ENCODE data around the gene TOR3A. TPM values are rescaled to one million over a fixed set of nuclear protein-coding genes. Genes with fewer than 3 reads are reported as not detected.
A peak's percentile ranks its signal among the peaks of the same experiment; 100 is the strongest.

The TOR3A gene
- total and polyA plus RNA-seq, 2 of the 8 experiments (the other 6 are each of a cell fraction or from before 2014, with no cell fraction given), result 15.3 to 21.4 TPM

DNA sequence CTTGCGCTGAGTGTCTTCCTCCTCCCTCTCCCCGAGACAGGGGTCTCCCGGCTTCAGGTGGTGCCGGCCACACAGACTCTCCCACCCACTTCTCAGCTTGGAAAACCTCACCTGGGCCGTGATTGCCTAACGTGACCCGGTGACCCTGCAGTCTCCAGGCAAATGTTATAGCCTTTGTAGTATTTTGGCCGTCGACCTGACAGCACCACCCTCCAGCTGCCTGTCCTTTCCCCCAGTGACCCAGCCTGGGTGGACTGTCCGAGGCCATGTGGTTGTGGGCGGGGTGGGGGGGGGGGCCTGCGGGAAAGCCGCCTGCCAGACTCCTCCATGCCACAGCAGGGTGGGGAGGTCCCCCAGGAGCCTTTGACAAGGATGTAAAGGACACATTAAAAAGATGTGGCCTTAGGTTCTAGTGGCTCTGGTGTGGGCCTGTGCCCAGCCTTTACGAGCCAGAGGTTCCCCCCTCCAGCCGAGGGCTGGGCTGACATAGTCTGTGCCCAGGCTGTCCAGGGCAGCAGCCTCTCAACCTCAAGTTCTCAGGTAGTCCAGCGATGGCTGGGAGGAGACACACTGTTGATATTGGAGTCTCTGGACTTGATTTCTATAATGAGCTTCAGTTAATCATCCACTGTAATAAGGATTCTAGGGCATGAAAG, 8.1 kb downstream of the TOR3A start (continued):
- TF ChIP-seq, protein P1, sequence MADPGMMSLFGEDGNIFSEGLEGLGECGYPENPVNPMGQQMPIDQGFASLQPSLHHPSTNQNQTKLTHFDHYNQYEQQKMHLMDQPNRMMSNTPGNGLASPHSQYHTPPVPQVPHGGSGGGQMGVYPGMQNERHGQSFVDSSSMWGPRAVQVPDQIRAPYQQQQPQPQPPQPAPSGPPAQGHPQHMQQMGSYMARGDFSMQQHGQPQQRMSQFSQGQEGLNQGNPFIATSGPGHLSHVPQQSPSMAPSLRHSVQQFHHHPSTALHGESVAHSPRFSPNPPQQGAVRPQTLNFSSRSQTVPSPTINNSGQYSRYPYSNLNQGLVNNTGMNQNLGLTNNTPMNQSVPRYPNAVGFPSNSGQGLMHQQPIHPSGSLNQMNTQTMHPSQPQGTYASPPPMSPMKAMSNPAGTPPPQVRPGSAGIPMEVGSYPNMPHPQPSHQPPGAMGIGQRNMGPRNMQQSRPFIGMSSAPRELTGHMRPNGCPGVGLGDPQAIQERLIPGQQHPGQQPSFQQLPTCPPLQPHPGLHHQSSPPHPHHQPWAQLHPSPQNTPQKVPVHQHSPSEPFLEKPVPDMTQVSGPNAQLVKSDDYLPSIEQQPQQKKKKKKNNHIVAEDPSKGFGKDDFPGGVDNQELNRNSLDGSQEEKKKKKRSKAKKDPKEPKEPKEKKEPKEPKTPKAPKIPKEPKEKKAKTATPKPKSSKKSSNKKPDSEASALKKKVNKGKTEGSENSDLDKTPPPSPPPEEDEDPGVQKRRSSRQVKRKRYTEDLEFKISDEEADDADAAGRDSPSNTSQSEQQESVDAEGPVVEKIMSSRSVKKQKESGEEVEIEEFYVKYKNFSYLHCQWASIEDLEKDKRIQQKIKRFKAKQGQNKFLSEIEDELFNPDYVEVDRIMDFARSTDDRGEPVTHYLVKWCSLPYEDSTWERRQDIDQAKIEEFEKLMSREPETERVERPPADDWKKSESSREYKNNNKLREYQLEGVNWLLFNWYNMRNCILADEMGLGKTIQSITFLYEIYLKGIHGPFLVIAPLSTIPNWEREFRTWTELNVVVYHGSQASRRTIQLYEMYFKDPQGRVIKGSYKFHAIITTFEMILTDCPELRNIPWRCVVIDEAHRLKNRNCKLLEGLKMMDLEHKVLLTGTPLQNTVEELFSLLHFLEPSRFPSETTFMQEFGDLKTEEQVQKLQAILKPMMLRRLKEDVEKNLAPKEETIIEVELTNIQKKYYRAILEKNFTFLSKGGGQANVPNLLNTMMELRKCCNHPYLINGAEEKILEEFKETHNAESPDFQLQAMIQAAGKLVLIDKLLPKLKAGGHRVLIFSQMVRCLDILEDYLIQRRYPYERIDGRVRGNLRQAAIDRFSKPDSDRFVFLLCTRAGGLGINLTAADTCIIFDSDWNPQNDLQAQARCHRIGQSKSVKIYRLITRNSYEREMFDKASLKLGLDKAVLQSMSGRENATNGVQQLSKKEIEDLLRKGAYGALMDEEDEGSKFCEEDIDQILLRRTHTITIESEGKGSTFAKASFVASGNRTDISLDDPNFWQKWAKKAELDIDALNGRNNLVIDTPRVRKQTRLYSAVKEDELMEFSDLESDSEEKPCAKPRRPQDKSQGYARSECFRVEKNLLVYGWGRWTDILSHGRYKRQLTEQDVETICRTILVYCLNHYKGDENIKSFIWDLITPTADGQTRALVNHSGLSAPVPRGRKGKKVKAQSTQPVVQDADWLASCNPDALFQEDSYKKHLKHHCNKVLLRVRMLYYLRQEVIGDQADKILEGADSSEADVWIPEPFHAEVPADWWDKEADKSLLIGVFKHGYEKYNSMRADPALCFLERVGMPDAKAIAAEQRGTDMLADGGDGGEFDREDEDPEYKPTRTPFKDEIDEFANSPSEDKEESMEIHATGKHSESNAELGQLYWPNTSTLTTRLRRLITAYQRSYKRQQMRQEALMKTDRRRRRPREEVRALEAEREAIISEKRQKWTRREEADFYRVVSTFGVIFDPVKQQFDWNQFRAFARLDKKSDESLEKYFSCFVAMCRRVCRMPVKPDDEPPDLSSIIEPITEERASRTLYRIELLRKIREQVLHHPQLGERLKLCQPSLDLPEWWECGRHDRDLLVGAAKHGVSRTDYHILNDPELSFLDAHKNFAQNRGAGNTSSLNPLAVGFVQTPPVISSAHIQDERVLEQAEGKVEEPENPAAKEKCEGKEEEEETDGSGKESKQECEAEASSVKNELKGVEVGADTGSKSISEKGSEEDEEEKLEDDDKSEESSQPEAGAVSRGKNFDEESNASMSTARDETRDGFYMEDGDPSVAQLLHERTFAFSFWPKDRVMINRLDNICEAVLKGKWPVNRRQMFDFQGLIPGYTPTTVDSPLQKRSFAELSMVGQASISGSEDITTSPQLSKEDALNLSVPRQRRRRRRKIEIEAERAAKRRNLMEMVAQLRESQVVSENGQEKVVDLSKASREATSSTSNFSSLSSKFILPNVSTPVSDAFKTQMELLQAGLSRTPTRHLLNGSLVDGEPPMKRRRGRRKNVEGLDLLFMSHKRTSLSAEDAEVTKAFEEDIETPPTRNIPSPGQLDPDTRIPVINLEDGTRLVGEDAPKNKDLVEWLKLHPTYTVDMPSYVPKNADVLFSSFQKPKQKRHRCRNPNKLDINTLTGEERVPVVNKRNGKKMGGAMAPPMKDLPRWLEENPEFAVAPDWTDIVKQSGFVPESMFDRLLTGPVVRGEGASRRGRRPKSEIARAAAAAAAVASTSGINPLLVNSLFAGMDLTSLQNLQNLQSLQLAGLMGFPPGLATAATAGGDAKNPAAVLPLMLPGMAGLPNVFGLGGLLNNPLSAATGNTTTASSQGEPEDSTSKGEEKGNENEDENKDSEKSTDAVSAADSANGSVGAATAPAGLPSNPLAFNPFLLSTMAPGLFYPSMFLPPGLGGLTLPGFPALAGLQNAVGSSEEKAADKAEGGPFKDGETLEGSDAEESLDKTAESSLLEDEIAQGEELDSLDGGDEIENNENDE (IDR thresholded peaks at IDR 0.05; ENCODE audit: insufficient replicate concordance, low read length), result no peak
- TF ChIP-seq CHD2 (IDR thresholded peaks at IDR 0.05; ENCODE audit: low read length) (no peak), USF2 (IDR thresholded peaks at IDR 0.05; ENCODE audit: low read length) (no peak), POLR2AphosphoS5 (IDR thresholded peaks at IDR 0.05; ENCODE audit: low read depth, low read length) (peak; percentile 37; the same call in 1 of the 2 replicates), MAFK (IDR thresholded peaks at IDR 0.05; ENCODE audit: low read depth, low read length) (no peak), NRF1 (IDR thresholded peaks at IDR 0.05; ENCODE audit: low read depth, low read length) (no peak), CTBP2 (IDR thresholded peaks at IDR 0.05; ENCODE audit: borderline replicate concordance, insufficient read depth, insufficient read length, low read length) (no peak), NANOG (IDR thresholded peaks at IDR 0.05; ENCODE audit: insufficient read depth, low read depth, low read length, poor library complexity, severe bottlenecking) (no peak)
- TF ChIP-seq, protein P2, sequence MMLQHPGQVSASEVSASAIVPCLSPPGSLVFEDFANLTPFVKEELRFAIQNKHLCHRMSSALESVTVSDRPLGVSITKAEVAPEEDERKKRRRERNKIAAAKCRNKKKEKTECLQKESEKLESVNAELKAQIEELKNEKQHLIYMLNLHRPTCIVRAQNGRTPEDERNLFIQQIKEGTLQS (IDR thresholded peaks at IDR 0.05; ENCODE audit: insufficient read depth, low read depth, low read length), result no peak

Data from H1 (cell line).